Measurements from ENCODE around the gene FMR1.

- TF ChIP-seq CTCF (IDR thresholded peaks at IDR 0.05) = no peak
- TF ChIP-seq POLR2A (IDR thresholded peaks at IDR 0.05) = no peak
Measured at GRCh38 chrX:147900349-147900748, 11.4 kb upstream of the FMR1 start.

Measured in testis (tissue), 2 donors.